Measurements from ENCODE around the gene SFMBT2. TPM values are rescaled to one million over a fixed set of nuclear protein-coding genes. Genes with fewer than 3 reads are reported as not detected.

The SFMBT2 gene
- polyA plus RNA-seq, 1 experiment: 0.06 TPM

GRCh38 chr10:7439696-7440095, 28.9 kb upstream of the SFMBT2 start:
- POLR2A ChIA-PET: no interaction called here
- no peak overlapping the region for H3K4me3 ChIP-seq (ENCODE audit: low read depth, low read length)
- no peaks in the 10 kb centered on the region for H3K27me3 ChIP-seq (ENCODE audit: control insufficient read depth, insufficient read depth, low read length)
- CTCF ChIA-PET: no interaction called here
- TF ChIP-seq CTCF (IDR thresholded peaks at IDR 0.05; ENCODE audit: insufficient read depth, low read depth, low read length): no peak
- no peak for DNase-seq (ENCODE audit: low read depth)
- H3K36me3 ChIP-seq (ENCODE audit: control insufficient read depth, insufficient read depth, low read length): no peaks in the 10 kb centered on the region

- POLR2A ChIA-PET: no interaction called here
- Histone ChIP-seq H3K36me3 (ENCODE audit: control insufficient read depth, insufficient read depth, low read length) (no peaks in the 10 kb centered on the region), H3K4me3 (ENCODE audit: low read depth, low read length) (no peak overlapping the region), H3K27me3 (ENCODE audit: control insufficient read depth, insufficient read depth, low read length) (no peaks in the 10 kb centered on the region)
- DNase-seq (ENCODE audit: low read depth): no peak
- CTCF ChIA-PET: no interaction called here
- TF ChIP-seq CTCF (IDR thresholded peaks at IDR 0.05; ENCODE audit: insufficient read depth, low read depth, low read length): no peak
Observed at GRCh38 chr10:7438196-7438986, 27.6 kb upstream of the SFMBT2 start.

GRCh38 chr10:7436490-7437100, 25.8 kb upstream of the SFMBT2 start:
- Histone ChIP-seq H3K27me3 (ENCODE audit: control insufficient read depth, insufficient read depth, low read length) (no peaks in the 10 kb centered on the region), H3K4me3 (ENCODE audit: low read depth, low read length) (no peak overlapping the region), H3K36me3 (ENCODE audit: control insufficient read depth, insufficient read depth, low read length) (no peaks in the 10 kb centered on the region)
- POLR2A ChIA-PET: no interaction called here
- no peak for TF ChIP-seq CTCF (IDR thresholded peaks at IDR 0.05; ENCODE audit: insufficient read depth, low read depth, low read length)
- no peak for DNase-seq (ENCODE audit: low read depth)
- CTCF ChIA-PET: interaction anchor here (0.9 kb wide), 1 partner anchor 11 kb away, joined by 3 read pairs; no protein-coding TSS in a partner anchor

GRCh38 chr10:7435674-7436073, 24.8 kb upstream of the SFMBT2 start:
- ChIA-PET CTCF (no interaction called here), POLR2A (no interaction called here)
- H3K36me3 ChIP-seq (ENCODE audit: control insufficient read depth, insufficient read depth, low read length): no peaks in the 10 kb centered on the region
- H3K4me3 ChIP-seq (ENCODE audit: low read depth, low read length): no peak overlapping the region
- H3K27me3 ChIP-seq (ENCODE audit: control insufficient read depth, insufficient read depth, low read length): no peaks in the 10 kb centered on the region
- TF ChIP-seq CTCF (IDR thresholded peaks at IDR 0.05; ENCODE audit: insufficient read depth, low read depth, low read length): no peak
- DNase-seq (ENCODE audit: low read depth): no peak

GRCh38 chr10:7434378-7434777, 23.5 kb upstream of the SFMBT2 start:
- TF ChIP-seq CTCF (IDR thresholded peaks at IDR 0.05; ENCODE audit: insufficient read depth, low read depth, low read length): no peak
- CTCF ChIA-PET: interaction anchor here (0.6 kb wide), 1 partner anchor 9 kb away, joined by 3 read pairs; no protein-coding TSS in a partner anchor
- Histone ChIP-seq H3K27me3 (ENCODE audit: control insufficient read depth, insufficient read depth, low read length) (no peaks in the 10 kb centered on the region), H3K36me3 (ENCODE audit: control insufficient read depth, insufficient read depth, low read length) (no peaks in the 10 kb centered on the region), H3K4me3 (ENCODE audit: low read depth, low read length) (no peak overlapping the region)
- POLR2A ChIA-PET: no interaction called here
- DNase-seq (ENCODE audit: low read depth): no peak
